Suppressor macrophage (primary cell): ENCODE results near the gene KIF20A.
"Not testable (repeated sequence)": the region's sequence is repeated elsewhere in the genome, so short reads cannot be mapped to it uniquely, and the experiment has no call there.

Experiments used
- DNase-seq, 4 experiments: peaks; one replicate each; pipeline ENCODE4 v3.0.0-alpha.2; 2020 to 2022

Gene KIF20A

DNA sequence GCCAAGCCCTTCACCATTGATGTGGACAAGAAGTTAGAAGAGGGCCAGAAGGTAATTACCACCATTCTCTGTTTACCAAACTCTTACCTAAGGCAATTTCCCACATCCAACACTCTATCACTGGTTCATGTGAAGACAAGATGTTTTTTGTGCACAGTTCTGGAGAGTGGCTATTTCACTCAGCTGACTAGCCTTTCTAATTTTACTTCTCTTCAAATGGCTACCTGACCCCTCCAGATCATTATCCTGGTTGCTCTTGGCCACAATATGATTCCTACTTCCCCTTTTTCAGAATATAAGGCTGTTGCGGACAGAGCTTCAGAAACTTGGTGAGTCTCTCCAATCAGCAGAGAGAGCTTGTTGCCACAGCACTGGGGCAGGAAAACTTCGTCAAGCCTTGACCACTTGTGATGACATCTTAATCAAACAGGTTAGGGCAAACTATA, 7.1 kb downstream of the KIF20A start:
- DNase-seq: peak; percentile 10 to 33 (median 28)

DNA sequence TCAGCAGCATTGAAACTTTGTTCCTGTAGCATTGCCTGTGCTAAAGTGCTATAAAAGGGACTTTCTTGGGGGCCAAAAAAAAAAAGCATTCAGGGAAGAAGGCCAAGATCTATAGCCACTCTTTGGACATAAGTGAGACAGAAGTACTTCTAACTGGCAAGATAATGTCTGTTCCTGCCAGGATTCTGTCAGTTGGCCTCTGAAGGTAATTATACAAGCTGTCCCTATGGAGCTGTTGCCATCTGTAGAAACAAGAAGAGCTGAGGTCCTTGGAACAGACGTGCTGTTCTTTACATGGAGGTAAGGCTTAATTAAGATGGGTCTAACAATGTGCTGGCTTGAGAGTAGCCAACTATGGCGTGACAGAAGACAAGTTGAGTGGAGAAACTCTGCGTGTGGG, 9.7 kb downstream of the KIF20A start:
- DNase-seq: no peak

DNA sequence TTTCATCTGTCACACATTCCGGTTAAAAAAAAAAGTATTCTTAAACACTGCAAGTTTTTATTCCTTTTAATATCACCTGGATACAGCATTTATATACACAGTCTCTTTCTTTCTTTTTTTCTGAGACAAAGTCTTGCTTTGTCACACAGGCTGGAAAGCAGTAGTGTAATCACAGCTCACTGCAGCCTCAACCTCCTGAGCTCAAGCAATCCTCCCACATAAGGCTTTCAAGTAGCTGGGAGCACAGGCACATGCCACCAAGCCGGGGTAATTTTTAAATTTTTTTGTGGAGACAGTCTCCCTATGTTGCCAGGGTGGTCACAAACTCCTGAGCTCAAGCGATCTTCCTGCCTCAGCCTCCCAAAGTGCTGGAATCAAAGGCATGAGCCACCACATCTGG, 13.9 kb downstream of the KIF20A start:
- DNase-seq: no peak

DNA sequence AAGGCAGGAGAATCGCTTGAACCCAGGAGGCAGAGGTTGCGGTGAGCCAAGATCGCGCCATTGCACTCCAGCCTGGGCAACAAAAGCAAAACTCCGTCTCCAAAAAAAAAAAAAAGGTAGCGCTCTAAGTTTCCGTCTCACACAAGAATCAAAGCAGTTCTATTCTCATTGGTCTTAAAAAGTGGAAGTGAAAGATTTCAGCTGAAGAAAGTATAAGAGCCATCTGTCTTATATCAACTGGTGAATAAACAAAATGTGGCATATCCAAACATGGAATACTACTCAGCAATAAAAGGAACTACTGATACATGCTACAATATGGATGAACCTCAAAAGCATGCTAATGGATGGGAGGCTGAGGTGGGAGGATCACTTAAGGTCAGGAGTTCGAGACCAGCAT, 14.9 kb downstream of the KIF20A start:
- not testable (repeated sequence) for DNase-seq

DNA sequence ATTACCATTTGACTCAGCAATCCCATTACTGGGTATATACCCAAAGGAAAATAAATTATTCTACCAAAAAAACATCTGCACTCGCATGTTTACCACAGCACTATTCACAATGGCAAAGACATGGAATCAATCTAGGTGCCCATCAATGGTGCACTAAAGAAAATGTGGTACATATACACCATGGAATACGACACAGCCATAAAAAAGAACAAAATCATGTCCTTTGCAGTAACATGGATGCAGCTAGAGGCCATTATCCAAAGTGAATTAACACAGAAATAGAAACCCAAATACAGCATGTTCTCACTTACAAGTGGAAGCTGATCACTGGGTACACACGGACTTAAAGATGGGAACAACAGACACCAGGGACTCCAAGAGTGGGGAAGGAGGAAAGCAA, 32.1 kb downstream of the KIF20A start:
- DNase-seq: no peak

DNA sequence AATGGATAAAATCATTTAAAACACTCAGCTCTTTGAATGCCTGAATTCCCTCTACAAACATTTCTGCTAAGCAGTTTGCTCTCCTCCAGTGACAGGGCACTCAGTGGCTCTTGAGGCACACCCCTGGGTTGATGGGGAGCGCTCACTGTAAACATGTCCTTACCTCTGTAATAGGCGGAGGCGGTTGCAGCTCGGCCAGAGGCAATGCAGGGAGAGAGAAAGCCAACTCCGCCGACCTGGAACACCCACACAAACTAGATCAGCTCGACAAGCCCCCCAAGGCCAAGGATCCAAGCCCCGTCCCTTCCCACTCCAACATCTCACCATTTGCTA, 33.9 kb downstream of the KIF20A start:
- peak; percentile 11 to 34 (median 22) for DNase-seq

DNA sequence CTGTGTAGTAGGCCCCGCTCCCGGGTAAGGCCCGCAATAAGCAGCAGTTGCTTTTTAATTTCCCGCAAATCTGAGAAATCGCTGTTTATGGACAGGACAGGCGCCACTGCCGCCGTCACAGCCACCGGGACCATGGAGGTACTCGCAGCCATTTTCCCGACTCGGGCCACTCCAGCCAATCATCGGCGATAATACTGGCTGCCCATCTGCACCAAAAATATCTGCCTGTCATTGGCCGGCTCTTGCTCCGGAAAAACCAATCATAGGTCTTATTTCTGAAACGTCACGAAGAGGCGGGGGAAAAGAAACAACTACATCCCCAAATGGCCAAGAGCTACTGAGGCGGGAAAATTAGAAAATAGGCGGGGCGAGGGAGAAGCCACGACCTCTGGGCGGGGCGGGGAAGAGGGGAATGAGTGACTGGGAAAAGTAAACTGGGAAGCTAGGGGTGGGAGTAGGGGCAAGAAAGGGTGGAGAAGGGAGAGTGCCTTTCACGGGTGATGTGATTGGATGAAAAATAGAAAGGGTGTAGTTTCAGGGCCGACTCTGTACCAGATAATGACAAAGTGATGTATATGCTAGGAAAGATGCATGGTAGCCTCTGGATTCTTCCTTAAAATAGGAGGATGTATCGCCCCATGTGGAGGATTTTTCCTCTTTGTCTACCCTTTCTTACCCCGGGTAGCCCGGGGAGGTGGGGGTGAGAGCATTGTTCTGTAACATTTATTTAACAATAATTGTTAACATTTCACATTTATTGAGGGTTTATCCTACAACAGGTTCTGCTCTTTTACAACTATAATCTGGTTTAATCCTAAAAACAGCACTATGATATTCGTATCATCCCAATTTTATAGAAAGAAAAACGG, 34.5 kb downstream of the KIF20A start, which contains the start of gene CDC23:
Gene CDC23, minus strand, starts transcription at position 163 of the 869 bp plus-strand sequence. Its CDS starts 11 bp downstream, at position 152.
- peak; percentile 94 to 98 (median 97) for DNase-seq

DNA sequence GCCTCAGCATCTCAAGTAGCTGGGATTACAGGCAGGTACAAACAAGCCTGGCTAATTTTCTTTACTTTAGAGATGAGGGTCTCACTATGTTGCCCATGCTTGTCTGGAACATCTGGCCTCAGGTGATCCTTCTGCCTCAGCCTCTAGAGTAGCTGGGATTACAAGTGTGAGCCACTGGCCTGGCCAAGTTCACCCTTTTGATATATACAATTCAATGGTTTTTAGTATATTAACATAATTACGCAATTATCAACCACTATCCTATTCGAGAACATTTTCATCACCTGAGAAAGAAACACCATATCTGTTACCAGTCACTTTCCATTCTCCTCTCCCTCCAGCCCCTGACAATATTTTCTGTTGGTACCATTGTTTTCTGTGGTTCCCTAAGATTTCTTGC, 37.9 kb downstream of the KIF20A start:
- no peak for DNase-seq

DNA sequence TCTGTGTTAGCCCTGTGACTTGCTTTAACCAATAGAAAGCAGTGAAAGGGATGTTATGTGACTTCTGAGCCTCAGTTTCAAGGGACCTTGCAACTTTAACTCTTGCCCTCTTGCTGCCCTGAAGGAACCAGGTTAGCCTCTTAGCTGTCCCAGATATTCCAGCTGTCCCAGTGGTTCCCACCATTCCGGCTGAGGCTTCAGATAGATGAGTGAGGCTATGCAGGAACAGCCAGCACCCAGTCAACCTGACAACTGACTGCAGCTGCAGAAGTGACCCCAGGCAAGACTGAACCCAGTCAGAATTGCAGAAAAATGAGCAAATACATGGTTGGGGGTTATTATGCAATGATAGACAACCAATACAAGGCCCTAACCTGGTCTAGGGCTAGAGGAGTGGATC, 44.6 kb downstream of the KIF20A start:
- no peak for DNase-seq

DNA sequence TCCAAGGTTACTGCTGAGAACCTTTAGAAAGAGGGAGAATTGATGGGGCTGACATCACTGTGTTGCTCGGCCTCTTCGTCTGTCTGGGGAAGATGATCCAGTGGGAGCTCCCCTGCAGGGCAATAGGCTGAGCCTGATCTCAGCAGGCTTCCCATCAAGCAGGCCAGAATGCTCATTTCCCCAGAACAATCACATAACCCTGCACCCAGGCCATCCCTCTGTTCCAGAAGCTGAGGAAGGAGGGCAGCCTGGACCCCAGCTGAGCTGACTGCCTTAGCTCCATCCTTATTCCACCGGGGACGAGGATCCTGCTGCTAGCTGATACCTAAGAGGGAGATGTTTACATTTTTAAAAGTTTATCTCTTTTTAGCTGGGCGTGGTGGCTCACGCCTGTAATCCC, 45.8 kb downstream of the KIF20A start:
- DNase-seq: no peak

DNA sequence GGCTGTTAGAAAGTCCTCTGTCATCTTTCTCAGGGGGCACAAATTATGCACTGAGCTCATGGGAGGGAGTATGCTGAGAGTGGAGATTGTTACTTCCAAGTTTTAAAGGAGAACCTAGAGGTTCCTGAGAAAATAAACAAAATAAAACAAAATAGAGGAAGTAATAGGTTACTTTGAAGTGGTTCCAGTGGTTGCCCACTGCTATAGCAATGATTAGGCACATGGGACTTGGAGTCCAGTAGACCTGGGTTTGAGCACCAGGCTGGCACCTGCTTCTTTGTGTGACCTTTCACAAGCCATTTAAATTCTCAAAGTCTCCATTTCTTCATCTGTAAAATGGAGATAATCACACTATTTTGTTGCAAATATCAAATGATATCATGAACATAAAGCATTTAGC, 48.0 kb downstream of the KIF20A start:
- DNase-seq: peak in 2 of 4 experiments; percentile 12 to 13

DNA sequence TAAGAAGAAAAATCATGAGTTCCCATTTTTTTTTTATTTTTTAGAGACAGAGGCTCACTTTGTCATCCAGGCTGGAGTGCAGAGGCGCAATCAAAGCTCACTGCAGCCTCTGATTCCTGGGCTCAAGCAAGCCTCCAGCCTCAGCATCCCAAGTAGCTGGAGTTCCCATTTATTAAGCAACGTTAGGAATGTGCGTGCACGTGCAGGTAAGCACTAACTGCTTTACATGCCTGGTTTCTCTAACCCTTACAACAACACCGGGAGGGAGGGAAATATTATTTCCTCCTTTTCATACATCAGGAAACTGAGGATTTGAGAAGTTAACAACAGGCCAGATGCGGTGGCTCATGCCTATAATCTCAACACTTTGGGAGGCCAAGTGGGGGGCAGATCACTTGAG, 50.5 kb downstream of the KIF20A start:
- no peak for DNase-seq

DNA sequence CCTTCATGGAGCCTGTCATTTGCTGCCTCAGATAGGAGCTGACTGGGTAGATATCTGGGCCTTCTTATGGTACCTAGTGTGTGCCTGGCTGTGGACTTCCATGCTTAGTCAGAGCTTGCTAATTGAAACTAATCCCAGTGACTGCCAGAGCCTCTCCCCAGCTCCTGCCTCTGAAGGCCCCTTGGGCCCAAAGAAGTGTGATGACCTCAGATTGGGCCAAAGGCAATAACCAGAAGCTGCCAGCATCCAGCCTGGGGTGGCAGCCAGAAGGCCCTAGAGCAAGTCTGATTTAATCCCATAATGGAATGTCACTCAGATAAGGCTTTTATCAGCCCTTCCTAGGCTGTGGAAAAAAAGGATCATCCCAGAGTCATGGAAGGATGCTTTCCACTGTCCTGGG, 51.3 kb downstream of the KIF20A start:
- no peak for DNase-seq

DNA sequence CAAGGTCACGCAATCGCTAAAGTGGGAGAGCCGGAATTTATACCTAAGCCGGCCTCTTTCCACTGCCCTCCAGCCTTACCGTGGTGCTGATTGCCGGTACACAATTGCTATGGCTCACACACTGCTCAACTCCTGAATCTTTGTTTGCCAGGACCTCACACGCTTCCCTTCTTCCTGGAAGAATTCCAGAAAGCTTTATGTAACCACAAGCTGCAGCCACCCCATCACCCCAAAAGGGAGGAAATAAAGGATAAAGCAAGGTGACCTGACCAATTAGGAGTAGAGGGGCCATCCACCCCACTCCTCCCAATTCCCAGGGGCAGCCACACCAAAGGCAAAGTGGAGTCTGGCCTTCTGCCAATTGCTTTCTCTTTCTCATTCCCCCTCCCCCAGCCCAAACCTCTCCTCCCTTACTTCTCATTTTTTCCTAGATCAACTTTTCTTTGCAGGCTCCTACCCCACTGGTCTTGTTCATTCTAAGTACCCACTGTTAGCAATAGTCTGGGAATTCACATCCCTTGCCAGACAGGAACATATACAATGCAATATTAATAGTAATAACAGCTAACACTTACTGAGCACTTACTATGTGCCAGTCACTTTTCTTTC, 52.2 kb downstream of the KIF20A start:
- peak in 2 of 4 experiments; percentile 9 to 10 for DNase-seq

DNA sequence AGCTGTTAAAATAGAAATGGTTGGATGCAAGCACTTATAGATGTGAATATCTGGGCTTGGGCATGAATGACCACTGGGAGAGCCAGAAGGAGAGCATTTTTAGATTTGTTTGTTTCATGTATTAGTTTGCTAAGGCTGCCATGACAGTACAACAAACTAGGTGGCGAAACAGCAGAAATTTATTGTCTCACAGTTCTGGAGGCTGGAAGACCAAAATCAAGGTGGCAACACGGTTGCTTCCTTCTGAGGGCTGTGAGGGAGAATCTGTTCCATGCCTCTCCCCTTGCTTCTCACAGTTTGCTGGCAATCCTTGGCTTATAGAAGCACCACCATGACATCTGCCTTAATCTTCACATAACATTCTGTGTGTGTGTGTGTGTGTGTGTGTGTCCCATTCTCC, 54.4 kb downstream of the KIF20A start:
- DNase-seq: no peak

DNA sequence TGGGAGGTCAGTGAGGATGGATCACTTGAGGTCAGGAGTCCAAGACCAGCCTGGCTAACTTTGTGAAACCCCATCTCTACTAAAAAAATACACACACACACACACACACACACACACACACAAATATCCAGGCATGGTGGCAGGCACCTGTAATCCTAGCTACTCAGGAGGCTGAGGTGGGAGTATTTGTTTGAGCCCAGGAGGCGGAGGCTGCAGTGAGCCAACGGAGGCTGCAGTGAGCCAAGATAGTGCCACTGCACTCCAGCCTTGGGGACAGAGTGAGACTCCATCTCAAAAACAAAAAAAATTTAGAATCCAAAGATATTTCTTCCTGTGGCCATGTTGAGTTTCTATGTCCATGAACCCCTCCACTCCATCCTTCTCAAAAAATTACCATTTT, 55.7 kb downstream of the KIF20A start:
- DNase-seq: no peak
